Measurements from ENCODE around the gene MGAT5B.

Gene MGAT5B

DNA sequence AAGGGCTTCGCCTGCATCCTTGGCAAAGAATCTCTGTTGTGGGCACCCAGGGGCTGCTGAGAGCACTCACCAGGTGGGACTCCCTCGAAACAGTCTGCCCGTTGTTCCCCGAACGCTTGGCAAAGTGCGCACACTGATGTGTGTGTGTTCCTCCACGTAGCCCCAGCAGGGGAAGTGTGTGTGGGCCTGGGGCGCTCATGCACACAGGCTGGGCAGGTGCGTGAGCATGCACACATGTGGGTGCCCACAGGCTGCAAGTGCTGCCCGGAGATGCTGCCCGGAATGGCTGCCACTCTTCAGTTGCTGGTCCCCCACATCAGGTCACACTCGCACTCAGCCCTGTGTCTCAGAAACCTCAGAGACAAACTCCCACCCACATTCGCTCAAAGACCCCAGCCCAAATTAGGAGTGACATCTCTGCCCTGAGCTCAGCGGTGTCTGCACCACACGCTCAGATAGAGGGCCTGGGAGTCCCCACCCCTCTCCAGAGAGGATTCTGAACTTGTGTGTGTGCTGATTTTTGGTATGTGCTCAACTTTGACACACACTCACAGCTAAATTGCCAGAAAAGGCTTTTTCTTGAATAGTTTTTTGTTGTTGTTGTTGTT, 119.4 kb downstream of the MGAT5B start:
- no peak for DNase-seq

DNA sequence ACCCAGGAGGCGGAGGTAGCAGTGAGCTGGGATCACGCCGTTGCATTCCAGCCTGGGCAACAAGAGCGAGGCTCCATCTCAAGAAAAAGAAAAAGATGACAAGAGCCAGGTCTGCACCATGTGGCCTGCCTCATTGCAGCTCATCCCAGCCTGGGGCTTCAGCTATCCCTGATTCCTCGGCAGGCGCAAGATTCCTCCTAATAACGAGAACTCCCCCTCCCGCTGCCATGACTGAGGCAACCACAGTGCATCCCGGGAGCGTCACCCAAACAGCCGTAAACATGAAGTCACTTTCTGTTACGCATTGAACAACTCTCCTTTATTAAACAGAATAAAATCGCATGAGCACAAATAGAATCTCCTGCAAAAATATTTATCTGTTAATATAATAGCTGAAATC, 120.6 kb downstream of the MGAT5B start:
- DNase-seq = no peak

GRCh38 chr17:76989519-76989918, 121.3 kb downstream of the MGAT5B start:
- DNase-seq = no peak

GRCh38 chr17:76992891-76993290, 124.7 kb downstream of the MGAT5B start:
- no peak for DNase-seq

DNA sequence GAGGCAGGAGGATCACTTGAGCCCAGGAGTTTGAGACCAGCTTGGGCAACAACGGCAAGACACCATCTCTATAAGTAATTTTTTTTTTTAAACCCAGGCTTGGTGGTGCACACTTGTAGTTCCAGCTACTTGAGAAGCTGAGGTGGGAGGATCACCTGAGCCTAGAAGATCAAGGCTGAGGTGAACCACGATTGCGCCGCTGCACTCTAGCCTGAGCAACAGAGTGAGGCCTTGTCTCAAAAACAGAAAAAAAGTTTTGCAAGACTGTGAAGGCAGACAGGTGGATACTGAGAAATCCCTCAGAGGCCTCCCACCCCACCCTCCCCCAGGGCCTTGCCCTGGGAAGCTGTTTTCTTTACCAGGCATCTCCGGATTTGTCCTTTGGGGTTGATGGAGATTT, 125.4 kb downstream of the MGAT5B start:
- no peak for DNase-seq

DNA sequence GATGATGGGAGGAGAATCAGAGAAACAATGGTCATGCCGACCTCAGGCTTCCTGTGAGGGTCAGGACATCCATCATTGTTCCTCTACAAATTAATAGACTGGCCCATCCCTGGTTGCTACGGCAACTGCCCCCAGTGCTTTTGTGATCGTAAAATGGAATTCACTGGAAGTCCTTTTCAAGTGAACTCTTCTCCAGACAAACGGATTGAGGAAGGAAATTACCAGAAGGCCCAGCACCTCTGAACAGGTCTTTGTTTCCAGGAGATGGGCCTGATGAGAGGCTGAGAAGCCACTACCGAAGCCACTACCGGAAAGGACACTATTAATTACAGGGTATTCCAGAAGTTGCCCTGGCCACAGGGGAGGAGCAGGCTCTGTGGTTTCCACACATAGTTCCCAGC, 126.0 kb downstream of the MGAT5B start:
- DNase-seq = peak in 1 of 2 experiments; percentile 28

DNA sequence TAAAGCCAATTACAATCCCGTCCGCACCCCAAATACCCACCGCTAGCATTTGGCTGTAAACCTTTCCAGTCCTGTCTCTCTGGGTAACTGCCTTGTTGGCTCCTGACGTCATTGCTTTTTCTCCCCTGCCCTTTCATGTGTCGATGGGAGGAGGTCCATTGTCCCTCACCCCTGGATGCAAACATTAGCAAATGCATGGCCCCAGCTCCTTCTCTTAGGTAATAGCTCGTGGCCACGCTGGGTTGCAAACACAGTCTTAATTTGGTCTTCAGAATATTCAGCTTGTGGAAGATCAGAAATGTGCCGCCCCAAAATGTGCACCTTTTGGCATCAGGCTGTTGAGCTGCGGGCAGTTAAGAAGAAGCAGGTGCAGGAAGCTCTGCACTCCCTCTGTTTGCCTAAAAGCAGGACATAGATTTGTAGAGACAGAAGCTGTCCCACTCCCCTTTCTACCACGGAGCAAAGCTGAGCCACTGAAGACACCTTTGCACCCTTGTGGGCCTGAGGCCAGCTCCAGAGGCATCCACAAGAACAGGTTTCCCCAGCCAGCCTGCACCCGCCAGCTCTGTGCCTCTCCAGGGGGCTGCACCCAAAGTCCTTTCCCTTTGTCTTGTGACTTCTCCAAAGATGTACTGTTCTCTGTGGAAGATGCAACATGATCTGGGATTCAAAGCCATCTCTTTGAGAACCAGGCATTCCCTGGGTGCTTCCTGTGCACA, 127.3 kb downstream of the MGAT5B start:
- peak; percentile 86 to 95 for DNase-seq

- DNase-seq = no peak
Observed at GRCh38 chr17:76996741-76997694, 128.8 kb downstream of the MGAT5B start.

- no peak for DNase-seq
Observed at GRCh38 chr17:76997981-76998531, 129.9 kb downstream of the MGAT5B start.

- no peak for DNase-seq
Observed at GRCh38 chr17:76998839-76999238, 130.6 kb downstream of the MGAT5B start.
